Stomach (tissue), 4 donors: Measurements from ENCODE around the gene ZFP64.

Source experiments
- POLR2AphosphoS5 ChIP-seq, 3 donors: sonication (generic); formaldehyde crosslinking; IDR thresholded peaks; one replicate each; pipeline ENCODE4 v1.6.1; 2016; ENCODE audit warnings: antibody characterized with exemption in 3 of 3
- TF ChIP-seq, protein P1 (sequence below), 7 experiments: fragments of 450-650 bp in 4 of 7; fragments of 200-600 bp in 3 of 7; sonication (generic) in 3 of 7; IDR thresholded peaks; one replicate each; pipeline ENCODE4 v1.5.1; 2016 to 2019; ENCODE audit warnings: antibody characterized with exemption in 7 of 7, control low read depth in 2 of 7, mild to moderate bottlenecking in 1 of 7

DNA sequence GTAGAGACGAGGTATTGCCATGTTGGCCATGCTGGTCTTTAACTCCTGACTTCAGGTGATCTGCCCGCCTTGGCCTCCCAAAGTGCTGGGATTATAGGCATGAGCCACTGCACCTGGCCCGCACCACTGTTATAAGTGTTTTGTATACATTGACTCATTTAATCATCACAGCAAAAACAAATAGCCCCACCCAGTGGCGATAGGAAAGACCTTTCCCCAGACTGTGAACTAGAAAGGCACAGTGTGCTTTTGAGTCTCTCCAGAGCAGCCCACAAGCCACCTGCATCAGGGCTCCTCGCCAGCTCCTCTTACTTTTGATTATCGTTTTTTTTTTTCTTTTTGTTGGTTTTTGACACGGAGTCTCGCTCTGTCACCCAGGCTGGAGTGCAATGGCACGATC is 27.9 kb upstream of the ZFP64 start:
- TF ChIP-seq POLR2AphosphoS5 (IDR thresholded peaks at IDR 0.05), result no peak
- TF ChIP-seq, protein P1, sequence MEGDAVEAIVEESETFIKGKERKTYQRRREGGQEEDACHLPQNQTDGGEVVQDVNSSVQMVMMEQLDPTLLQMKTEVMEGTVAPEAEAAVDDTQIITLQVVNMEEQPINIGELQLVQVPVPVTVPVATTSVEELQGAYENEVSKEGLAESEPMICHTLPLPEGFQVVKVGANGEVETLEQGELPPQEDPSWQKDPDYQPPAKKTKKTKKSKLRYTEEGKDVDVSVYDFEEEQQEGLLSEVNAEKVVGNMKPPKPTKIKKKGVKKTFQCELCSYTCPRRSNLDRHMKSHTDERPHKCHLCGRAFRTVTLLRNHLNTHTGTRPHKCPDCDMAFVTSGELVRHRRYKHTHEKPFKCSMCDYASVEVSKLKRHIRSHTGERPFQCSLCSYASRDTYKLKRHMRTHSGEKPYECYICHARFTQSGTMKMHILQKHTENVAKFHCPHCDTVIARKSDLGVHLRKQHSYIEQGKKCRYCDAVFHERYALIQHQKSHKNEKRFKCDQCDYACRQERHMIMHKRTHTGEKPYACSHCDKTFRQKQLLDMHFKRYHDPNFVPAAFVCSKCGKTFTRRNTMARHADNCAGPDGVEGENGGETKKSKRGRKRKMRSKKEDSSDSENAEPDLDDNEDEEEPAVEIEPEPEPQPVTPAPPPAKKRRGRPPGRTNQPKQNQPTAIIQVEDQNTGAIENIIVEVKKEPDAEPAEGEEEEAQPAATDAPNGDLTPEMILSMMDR (IDR thresholded peaks at IDR 0.05), result no peak
